Dermis microvascular lymphatic vessel endothelial cell (primary cell): ENCODE results near the gene KRT32. TPM values are rescaled to one million over a fixed set of nuclear protein-coding genes. Genes with fewer than 3 reads are reported as not detected.

Experiments
- DNase-seq, 2 donors: peaks; one replicate each; pipeline versions ENCODE4 v3.0.0 to v3.0.0-alpha.2; 2010; ENCODE audit warnings: low read depth in 2 of 2
- total RNA-seq: library from RNA; depleted of rRNA; stranded (reverse); fragments of >200 nt; gene quantifications from 2 replicates; pipeline ENCODE4 v1.2.1, GENCODE V29; 2014

The KRT32 gene
- not detected in 2 replicates for total RNA-seq

DNA sequence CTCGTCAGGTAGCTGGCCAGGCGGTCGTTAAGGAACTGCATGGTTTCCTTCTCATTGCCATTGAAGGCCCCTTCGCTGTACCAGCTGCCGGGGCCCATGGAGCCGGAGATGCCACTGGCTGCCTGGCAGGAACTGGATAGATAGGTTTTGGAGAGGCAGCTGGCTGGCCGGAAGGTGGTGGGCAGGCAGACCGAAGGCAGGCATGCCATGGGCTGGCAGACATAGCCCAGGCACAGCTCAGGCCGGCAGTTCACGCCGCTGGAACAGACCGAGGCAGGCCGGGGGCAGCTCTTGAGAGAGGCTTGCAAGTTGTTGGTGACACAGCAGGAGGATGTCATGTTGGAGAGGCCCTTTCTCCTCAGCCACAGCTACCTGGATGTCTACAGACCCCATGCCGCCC, at the start of gene KRT32:
Gene KRT32, minus strand, starts transcription at position 399 of the 400 bp plus-strand sequence. Its CDS starts 61 bp downstream, at position 338.
- no peak for DNase-seq

DNA sequence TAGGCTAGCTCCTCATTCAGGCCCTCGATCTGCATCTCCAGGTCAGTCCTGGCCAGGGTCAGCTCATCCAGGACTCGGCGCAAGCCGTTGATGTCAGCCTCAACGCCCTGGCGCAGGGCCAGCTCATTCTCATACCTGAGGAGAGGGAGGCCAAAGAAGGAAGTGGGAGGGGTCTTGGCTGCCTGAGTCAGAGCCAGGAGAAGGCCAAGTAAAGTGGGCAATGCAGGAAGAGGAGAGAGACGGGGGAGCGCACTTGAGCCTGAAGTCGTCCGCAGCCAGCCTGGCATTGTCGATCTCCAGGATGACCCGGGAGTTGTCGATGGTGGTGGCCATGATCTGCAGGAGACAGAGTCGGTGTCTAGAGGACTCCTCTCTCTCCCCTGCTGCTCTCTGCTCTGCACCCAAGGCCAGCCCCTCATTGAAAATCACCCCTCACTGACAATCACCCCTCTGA, 49.7 kb upstream of the KRT32 start:
- no peak for DNase-seq

DNA sequence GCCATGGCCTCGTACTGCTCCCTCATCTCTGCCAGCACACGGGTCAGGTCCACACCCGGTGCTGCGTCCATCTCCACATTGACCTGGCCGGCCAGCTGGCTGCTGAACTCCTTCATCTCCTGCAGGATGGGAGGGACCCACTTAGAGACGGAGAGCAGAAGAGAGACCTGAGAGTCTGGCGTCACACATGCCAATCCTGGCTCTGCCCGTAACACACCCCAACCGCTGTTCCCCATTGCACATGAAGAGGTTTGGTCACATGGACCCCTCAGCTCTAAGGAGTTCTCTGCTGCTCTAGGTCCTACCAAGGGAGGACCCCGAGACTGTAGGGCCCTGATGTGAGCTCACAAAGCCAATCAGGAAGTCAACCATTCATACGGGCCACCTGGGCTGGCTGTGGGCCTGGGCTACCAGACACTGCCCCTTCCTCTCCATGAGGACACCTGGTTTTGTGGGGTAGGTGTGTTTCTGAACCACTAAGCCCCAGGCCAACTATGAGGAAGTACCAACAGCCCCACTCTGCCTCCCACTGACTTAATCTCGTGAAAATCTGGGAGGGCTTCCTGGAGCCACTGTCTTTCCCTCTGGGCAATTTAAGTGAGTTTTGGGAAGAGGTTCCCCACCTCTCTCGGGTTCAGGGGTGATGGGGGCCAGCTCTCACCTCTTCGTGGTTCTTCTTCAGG, 49.1 kb upstream of the KRT32 start:
- DNase-seq = no peak

DNA sequence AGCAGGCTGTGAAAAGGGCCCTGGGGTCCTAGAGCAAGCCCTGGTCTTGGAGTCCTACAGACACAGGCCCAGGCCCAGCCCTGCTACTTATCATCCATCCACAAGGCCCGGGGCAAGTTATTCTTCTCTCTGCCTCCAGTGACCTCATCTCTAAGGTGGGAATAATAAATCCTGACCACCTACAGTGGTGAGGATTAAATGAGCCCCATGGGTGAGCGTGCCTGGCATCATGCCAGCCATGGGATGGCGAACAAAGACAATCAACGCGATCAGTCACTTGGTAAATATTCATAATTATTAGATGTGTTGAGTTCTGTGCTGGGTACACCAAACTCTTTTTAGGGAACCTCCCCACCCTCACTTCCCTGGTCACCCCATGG, 46.0 kb upstream of the KRT32 start:
- DNase-seq = no peak

DNA sequence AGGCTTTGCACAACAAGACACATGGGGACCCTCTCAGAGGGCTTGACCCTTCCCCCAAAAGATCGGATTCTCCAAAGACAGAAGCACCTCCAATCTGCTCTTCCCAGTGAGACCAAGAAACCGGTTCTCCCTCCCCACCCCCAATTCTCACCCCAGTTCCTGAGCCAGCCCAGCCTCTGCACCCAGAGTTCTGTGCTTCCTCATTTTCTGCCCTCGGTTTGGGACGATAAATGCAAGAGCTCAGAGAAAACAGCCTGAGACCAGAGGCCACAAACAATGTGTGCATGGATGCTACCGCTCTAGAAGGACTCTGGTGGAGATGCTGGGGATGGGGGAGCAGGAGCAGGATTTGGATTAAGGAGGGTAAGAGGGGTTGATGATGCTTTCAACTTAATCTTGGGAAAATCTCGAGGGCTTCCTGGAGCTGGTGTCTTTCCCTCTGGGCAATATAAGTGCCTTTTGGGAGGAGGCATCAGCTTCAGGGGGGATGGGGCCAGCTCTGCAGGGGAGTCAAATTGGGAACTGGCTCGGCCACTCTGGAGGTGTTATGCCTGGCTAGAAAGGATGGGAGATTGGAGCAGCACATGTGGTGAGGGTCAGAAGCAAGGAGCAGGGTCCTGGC, 45.5 kb upstream of the KRT32 start:
- no peak for DNase-seq

DNA sequence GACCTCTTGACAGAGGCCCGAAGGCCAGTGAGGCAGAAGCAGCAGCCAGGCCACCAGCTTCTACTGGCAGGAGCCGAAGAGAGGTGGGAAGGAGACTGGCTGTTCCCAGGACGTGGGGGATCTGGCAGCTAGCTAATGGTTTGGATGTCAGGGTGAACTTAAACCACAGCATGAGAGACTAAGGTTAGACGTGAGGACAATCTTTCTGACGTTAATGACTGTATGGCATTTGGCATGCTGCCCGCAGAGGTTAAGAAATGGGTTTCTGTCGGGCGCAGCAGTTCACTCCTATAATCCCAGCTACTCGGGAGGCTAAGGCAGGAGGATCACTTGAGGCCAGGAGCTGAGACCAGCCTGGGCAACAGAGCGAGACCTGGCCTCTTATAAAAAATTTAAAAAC, 44.5 kb upstream of the KRT32 start:
- DNase-seq = no peak

DNA sequence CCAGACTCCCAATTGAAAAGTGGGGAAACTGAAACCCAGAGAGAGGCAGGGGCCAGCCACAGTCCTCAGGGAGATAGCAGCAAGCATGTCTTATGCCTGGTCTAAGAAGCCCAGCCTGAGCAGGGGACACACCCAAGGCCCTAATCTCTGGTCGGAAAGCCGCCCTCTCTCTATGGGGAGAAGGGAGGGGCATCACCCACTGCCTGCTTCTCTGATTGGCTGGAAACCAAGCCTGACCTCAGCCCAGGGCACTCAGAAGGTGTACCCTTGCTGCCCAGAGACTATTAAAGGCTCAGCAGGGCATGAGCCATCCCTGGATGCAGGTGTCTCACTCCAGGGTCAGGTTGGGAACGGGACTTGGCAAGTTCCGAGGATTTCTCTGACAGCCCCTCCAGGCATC, 43.9 kb upstream of the KRT32 start:
- no peak for DNase-seq

DNA sequence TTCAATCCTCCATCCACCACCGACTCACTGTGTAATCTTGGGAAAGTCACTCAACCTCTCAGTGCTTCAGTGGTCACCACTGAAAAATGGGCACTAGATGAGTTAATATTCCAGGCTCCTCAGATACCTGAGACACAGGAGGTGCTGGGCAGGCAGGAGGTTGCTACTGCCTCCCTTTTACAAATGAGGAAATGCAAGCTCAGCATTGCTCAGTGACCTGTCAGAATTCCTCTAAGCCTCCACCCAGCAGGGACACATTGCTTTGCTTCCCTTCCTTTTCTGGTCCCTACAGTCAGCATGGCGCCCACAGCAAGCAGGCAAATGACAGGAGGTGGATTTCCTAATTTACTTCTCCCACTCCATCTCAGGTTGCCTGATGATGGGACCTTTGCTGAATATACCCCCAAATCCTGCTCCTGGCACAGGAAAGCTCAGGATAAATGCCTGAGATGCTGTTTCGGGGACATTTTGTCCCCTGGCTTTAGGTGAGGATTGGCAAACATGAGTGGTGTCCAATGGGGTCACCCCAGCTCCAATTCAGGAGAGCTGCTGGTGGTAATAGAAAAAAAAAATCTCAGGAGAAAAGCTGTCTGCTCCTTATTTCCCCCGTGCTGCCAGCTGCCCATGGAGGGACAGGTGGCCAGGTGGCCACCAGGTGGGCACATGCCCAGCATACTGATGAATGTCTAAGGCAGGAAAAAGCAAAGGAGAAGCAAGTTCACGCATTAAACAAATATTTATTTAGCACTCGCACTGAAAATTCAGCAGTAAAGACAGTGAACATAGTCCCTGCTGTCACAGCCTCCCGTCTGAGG, 43.3 kb upstream of the KRT32 start:
- no peak for DNase-seq

DNA sequence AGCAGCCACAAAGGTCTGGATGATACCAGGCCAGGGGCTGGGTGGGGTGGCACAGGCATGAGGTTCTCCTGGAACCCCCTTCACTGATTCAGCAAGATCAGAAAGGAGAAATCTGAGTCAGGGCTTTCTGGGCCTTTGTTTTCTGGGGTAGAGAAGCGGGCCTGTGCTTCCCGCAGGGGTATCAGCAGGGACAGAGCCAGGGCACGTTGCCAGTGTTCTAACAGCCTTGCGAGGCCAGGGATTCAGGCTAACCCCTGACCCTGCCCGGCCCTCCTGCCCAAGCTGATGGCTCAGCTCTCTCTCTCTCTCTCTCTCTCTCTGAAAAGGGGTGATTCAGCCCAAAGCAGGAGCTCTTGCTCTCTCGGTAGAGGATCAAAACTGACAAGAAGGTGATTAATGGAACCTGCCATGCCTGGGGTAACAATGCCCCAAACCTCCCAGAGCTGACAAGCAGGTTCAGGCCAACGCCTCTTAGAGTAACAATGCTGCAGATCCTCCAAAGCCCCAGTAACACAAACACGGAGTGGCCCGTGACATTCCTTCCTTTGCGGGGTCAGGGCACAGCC, 40.2 kb upstream of the KRT32 start:
- DNase-seq = no peak

DNA sequence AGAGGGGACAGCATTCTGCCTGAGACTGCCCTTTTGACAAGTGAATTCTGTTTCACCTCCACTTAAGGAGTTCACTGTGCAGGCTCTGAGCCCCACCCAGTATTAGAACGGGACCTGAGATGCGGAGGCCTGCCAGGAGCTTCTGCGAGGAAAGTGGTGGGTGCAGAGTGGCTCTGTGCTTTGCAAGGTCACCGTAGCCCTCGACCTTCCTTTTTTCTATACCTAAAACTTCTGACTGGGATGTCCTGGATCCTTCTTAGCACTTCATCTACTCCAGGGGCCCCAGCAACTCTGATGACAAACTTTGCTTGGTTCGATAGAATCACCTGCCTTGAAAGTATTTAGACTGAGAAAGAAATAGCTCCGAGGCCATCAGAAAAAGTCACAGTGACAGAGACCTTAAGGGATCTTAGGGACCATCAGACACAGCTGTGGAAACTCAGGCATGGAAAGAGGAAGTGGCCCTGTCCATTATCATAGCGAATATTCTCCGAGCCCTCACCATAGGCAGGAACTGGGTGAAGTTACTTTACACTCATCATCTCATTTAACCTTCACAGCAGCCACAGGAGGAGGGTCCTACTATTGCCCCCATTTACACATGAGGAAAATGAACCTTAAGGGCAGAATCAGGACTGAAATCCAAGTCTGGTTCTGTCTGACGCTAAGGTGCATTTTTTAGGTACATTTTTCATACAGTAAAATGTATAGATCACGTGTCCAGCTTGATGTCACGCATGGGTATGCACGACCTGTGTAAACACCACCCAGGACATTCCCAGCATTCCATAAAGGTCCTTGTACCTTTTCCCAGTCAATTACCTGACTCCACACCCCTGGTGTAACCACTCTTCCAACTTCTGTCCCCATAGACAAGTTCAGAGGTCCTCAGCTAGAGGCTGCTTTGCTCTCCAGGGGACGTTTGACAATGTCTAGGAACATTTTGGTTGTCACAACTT, 38.9 kb upstream of the KRT32 start:
- no peak for DNase-seq

DNA sequence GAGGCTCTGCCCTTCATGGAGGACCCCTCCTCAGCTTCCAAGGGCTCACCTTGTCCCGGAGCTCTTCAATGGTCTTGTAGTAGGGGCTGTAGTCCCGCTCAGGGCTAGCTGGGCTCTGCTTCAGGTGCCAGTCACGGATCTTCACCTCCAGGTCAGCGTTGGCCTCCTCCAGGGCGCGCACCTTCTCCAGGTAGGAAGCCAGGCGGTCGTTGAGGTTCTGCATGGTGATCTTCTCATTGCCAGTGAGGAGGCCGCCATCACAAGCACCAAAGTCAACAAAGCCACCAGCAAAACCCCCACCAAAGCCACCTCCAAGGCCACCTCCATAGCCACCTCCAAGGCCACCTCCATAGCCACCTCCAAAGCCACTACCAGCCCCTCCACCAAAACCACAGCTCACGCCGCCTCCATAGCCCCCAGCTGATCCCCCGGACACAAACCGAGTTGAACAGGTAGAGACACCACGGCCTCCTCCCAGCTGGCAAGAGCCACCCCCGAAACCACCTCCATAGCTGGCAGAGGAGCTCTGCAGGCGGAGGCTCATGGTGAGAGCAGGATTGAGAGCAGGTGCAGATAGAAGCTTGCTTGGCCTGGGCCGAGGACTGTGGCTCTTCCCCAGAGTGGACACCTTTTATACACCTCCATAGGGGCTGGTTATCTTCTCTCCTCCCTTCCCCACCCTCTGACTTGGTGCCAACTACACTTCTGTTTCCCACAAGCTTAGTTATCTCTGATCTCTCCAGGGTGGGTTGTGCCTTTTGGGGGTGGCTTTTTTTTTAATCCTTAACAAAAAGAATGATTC, 38.0 kb upstream of the KRT32 start, which contains the start of gene KRT13:
Gene KRT13, minus strand, starts transcription at position 606 of the 802 bp plus-strand sequence. Its CDS starts 62 bp downstream, at position 544.
- DNase-seq = no peak

DNA sequence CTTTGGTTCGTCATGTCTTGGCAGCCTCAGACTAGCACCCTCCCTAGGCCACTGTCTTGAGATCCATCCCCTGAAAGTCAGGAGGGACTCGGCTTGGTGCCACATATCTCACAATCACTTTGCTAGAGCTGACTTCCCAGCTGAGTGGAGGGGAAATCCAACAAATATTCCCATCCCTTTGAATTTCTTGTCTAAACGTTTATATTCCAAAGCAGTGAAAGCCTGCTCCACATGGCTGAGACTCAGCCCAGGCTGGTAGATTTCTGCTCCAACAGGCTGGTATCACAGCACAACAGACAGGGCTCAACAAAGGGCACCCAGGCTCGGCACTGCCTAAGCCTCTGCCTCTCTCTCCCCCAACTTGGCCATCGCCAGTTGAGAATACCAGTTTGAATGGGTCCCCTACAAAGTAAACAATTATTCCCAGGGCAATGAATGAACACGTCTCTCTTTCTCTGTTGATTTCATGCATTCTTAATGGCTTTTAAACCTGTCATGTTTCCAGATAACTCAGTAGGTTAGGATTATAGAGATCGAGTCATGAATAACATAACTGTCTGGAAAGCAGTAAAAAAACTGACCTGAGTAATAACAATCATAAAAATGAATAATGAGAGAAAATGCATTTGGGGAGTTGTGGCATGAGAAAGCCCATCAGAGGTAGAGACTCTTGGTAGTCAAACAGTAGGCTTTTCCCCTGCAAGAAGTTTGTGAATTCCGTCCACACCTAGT, 37.2 kb upstream of the KRT32 start:
- DNase-seq = no peak

DNA sequence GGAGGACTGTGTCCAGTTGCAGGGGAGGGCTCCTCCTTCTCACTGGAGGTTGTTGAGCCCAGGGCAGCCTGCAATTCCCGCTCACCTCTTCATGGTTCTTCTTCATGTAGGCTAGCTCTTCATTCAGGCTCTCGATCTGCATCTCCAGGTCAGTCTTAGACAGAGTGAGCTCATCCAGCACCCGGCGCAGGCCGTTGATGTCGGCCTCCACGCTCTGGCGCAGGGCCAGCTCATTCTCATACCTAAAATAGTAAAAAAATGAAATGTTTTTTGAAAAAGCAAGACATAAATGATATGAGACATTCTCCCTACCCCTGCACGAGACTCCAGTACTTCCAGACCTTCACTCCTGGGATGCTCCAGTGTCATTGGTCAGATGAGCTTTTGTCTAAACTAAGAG, 36.0 kb upstream of the KRT32 start:
- no peak for DNase-seq

DNA sequence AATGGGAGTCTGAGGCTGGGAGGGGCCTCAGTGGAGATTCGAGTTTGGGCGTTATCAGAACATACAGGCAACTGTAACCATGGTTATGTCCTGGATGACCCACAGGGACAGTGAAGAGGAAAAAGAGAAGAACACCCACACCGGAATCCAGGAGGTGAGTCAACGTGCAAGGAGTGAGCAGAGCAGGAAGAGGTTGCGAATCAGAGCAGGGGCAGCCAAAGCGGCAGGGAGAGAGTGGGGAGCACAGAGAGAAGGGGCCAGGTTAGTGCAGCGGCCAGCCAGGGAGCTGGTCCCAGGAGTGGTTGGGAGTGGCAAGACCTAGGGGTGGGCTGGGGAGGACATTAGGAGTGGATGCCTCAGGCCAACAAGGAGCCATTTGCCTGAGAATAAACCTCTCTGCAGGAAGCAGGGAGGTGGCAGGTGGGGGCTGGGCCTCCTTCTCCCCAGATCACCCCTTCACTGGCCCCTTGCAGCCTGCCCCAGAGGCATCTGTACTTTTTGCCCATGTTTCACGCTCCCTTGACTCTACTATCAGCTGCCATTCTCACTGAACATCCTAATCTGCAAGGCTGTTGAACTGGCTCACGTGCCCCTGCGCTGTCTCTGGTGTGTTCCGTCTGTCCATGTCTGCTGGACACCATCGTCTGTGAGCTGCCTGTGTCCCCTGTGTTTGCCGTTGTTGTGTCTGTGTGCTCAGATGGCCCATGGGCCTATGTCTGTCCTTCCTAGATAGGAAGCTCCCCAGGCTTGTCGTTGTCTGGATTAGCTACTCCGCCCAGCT, 33.1 kb upstream of the KRT32 start:
- DNase-seq = peak; percentile 58 to 72

DNA sequence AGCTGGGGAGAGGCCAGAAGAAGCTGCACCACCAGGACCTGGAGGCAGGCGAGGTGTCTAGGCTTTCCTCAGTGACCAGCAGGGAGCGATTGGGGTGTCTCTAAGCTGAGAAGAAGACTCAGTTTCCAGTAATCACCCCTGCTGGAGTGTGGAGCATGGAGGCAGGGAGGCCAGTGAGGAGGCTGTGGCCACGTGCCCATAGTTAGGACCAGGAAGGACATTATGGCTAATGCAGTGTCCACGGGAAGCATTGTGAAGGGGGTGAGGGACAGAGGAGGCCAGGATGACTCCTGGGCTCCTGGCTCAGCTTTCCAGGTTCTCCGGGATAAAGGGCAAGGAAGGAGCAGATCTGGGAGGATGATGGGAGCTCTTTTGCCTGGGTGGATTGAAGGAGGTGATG, 32.5 kb upstream of the KRT32 start:
- DNase-seq = no peak

DNA sequence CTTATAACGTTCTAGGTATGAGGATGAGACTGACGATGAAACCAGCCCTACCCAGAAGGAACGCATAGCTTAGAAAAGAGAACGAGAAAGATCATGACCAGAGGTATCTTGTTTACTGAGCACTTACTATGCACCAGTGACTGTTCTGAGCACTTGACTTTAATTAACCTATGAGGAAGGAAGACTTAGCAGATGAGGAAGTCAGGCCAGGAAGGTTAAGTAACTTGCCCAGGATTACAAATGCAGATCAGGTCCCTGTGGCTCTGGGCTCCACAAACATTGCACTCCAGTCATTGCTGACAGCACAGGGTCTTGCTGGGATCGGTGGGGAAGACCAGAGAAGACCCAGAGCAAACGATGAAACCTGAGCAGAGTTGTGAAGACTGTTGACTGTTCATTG, 31.1 kb upstream of the KRT32 start:
- DNase-seq = no peak

DNA sequence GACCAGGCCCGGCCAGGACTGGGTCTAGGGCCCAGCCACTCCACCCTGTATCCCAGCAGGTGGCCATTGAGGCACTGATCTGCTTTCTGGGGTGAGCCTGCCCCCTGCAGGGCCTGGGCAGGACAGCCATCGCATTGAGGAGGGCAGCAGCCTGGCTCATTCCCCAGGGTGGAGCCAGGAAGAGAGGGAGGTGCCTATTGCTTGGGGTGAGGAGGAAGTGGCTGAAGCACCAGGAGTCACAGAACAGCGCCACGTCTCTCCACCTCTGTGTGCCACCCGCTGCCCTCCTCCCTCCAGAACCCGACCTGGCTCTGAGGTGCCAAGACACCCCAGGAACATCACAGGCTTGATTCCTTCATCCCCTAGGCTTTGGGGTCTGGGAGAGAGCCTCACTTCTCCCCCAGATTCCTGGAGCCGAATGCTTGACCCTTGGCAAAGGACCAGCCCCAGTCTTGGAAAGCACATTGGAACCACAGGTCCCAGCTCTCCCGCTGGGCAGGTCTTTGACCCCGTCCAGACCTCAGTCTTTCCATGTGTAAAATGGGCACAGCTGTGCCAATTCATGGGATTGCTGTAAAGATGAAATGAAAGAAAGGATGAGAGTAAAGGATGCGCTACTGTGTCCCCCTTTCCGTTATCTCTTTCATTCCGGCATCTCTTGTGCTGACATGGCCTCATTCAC, 29.8 kb upstream of the KRT32 start:
- DNase-seq = peak; percentile 68 to 81

DNA sequence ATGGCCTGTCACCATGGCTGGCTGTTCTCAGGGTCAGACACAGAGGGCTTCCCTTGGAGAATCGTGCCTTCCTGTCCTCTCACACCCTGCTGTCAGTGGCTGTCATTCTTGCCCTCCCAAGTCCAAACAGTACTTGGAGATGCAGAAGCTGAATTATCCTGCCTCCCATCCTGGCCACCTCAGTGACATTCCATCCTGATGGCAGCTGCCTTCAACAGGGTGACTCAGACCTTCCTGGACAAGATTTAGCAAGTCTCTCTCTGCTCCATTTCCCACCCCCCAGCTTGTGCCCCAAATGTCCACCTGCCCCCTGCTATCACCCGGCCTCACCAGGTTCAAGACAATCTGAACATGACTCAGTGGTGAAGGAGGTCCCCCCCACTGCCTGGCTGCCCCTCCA, 27.3 kb upstream of the KRT32 start:
- DNase-seq = peak in 1 of 2 donors; percentile 35
